Mononuclear cell (primary cell): ENCODE measurements around the gene OR7A5. TPM values are rescaled to one million over a fixed set of nuclear protein-coding genes. Genes with fewer than 3 reads are reported as not detected.
"Not testable (repeated sequence)": the region's sequence is repeated elsewhere in the genome, so short reads cannot be mapped to it uniquely, and the experiment has no call there.

Experiments used
- H3K27me3 ChIP-seq: 2 replicates; pipeline ENCODE4 v1.6.0; 2011; ENCODE audit warnings: low read length, control low read depth; ENCODE audit not compliant: insufficient read depth
- H3K4me1 ChIP-seq: 2 replicates; pipeline ENCODE4 v1.5.1; 2011; ENCODE audit warnings: mild to moderate bottlenecking, low read length, control low read depth; ENCODE audit not compliant: insufficient read depth
- H3K4me3 ChIP-seq: 2 replicates; pipeline ENCODE4 v1.5.1; 2011; ENCODE audit warnings: mild to moderate bottlenecking, low read length, moderate library complexity
- H3K9me3 ChIP-seq: 2 replicates; pipeline ENCODE4 v1.5.1; 2011; ENCODE audit warnings: low read depth, mild to moderate bottlenecking, control low read depth, low read length
- total RNA-seq: library from RNA; depleted of rRNA; stranded (reverse); fragments of >200 nt; gene quantifications from one replicate; pipeline ENCODE4 v1.2.3, GENCODE V29; 2012

The OR7A5 gene
- total RNA-seq, 1 donor = 0.10 TPM

DNA sequence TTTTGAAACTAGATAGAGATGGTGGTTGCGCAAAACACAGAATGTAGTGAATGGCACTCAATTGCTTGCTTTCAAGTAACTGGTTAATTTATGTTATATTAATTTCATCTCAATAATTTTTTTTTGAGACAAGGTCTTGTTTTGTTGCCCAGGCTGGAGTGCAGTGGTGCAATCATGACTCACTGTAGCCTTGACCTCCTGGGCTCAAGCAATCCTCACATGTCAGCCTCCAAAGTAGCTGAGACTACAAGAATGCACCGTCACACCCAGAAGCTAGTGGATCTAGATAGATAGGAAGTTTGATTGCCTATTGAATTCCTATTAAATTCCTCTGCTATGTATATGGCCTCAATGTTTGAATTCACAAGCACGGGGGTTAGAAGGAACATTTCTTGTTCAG is 30.2 kb downstream of the OR7A5 start:
- Histone ChIP-seq H3K4me1 (no peaks in the 10 kb centered on the region), H3K9me3 (no peaks in the 10 kb centered on the region), H3K27me3 (no peaks in the 10 kb centered on the region)

GRCh38 chr19:14798760-14799159 is 36.2 kb downstream of the OR7A5 start:
- no peaks in the 10 kb centered on the region for H3K27me3 ChIP-seq
- no peak overlapping the region for H3K4me3 ChIP-seq
- H3K4me1 ChIP-seq = peaks cover 14% of the 10 kb centered on the region
- H3K9me3 ChIP-seq = no peaks in the 10 kb centered on the region

More for the DNA sequence above, 30.2 kb downstream of the OR7A5 start:
- no peak overlapping the region for H3K4me3 ChIP-seq

DNA sequence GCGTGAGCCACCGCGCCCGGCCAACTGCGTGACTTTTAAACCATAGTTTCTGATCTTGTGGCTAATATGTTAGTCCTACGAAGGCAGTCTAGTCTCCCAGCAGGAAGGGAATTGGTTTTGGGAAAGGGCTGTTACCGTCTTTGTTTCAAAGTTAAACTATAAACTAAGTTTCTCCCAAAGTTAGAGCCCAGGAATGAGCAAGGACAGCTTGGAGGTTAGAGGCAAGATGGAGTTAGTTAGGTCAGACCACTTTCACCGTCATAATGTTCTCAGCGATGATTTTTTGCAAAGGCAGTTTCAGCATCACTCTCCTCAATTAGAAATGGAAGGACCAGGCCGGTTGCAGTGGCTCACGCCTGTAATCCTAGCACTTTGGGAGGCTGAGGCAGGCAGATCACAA is 39.0 kb downstream of the OR7A5 start:
- H3K4me1 ChIP-seq = peaks cover 14% of the 10 kb centered on the region
- H3K4me3 ChIP-seq = no peak overlapping the region
- no peaks in the 10 kb centered on the region for H3K27me3 ChIP-seq
- H3K9me3 ChIP-seq = no peaks in the 10 kb centered on the region

GRCh38 chr19:14795078-14795721 is 39.8 kb downstream of the OR7A5 start:
- Histone ChIP-seq H3K4me3 (no peak overlapping the region), H3K9me3 (no peaks in the 10 kb centered on the region), H3K27me3 (no peaks in the 10 kb centered on the region), H3K4me1 (peaks cover 14% of the 10 kb centered on the region)

- H3K27me3 ChIP-seq, H3K9me3 ChIP-seq, H3K4me3 ChIP-seq: not testable (repeated sequence)
- peaks cover 16% of the 10 kb centered on the region for H3K4me1 ChIP-seq
Observed at GRCh38 chr19:14792250-14792649, 42.7 kb downstream of the OR7A5 start.

DNA sequence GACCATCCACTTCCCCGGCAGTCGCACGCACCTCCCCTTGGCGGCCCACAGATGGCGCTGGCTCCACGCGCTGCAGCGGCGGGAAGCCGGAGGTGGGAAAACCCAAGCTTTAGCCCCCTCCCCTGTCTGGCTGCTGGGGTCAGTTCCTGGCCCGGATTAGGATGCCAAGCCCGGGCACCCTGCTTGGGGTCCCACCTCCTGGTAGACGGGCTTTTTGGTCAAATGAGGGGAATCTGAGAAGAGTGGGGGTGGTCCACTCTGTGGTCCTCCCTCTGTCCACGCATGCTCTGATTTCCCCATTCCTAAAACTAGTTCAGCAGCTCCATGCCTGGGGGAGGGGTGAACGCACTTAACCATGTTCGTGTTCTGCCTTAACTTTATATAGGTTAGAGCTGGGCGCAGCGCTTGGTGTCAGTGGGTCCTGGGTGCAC is 48.5 kb downstream of the OR7A5 start:
- Histone ChIP-seq H3K4me3 (no peak overlapping the region), H3K9me3 (no peaks in the 10 kb centered on the region), H3K27me3 (no peaks in the 10 kb centered on the region), H3K4me1 (peaks cover 49% of the 10 kb centered on the region)

DNA sequence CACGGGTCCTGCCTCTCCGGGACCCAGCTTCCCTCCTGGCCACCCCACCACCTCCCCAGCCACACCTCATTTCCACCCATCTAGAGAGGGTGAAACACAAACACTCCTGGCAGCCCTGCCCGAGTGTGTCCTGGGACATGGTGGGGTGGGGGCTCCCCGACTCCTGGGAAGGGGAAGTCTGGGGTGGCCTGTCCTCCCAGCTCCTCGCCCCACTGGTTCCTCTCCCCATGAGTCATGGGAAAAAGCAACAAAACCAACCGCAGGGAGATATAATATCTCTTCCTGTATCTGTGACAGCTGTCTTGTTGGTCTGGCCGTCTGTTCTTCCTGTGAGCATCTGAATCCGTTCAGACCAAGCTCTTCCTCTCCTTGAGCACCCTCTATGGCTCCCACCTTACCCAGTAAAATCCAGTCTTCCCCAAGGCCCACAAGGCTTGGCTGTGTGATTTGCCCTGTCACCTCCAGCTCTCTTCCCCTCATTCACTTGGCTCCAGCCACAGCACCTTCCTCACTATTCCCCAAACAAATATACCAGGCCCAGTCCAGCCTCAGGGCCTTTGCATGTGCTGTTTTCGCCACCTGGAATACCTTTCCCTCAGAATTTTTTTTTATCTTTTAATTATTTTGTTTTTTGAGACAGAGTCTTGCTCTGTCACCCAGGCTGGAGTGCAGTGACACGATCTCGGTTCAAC is 49.7 kb downstream of the OR7A5 start:
- not testable (repeated sequence) for H3K4me3 ChIP-seq, H3K27me3 ChIP-seq, H3K9me3 ChIP-seq
- H3K4me1 ChIP-seq = peaks cover 49% of the 10 kb centered on the region

GRCh38 chr19:14784730-14785101 is 50.3 kb downstream of the OR7A5 start:
- H3K4me3 ChIP-seq, H3K9me3 ChIP-seq, H3K27me3 ChIP-seq: not testable (repeated sequence)
- peaks cover 49% of the 10 kb centered on the region for H3K4me1 ChIP-seq

GRCh38 chr19:14783410-14783998 is 51.5 kb downstream of the OR7A5 start:
- not testable (repeated sequence) for H3K27me3 ChIP-seq, H3K4me3 ChIP-seq, H3K9me3 ChIP-seq
- peaks cover 54% of the 10 kb centered on the region for H3K4me1 ChIP-seq

DNA sequence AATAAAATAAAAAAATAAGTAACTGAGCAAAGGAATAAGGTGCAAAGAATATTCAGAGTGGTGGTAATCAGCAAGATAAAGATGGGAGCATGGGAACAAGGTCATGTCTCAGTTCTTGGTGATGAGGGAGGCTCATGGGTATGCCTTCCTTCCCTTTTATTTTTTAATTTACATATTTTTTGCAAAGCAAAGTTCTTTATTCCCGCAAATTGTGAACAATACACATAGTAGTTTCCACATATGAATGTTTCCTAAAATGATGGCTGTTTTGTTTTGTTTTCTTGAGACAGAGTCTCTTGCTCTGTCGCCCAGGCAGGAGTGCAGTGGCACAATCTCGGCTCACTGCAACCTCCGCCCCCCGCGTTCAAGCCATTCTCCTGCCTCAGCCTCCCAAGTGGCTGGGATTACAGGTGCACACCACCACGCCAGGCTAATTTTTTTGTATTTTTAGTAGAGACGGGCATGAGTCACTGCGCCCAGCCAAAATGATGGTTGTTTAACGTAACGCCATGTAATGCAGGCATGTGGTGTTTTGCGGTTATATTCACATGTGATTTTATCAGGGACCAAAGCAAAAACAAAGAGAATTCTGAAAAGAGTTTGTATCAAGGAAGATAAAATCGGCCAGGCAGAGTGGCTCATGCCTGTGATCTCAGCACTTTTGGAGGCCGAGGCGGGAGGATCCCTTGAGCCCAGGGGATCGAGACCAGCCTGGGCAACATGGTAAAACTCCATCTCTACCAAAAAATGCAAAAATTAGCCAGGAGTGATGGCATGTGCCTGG is 52.2 kb downstream of the OR7A5 start:
- Histone ChIP-seq H3K4me3 (no peak overlapping the region), H3K4me1 (peaks cover 54% of the 10 kb centered on the region), H3K27me3 (no peaks in the 10 kb centered on the region), H3K9me3 (no peaks in the 10 kb centered on the region)

DNA sequence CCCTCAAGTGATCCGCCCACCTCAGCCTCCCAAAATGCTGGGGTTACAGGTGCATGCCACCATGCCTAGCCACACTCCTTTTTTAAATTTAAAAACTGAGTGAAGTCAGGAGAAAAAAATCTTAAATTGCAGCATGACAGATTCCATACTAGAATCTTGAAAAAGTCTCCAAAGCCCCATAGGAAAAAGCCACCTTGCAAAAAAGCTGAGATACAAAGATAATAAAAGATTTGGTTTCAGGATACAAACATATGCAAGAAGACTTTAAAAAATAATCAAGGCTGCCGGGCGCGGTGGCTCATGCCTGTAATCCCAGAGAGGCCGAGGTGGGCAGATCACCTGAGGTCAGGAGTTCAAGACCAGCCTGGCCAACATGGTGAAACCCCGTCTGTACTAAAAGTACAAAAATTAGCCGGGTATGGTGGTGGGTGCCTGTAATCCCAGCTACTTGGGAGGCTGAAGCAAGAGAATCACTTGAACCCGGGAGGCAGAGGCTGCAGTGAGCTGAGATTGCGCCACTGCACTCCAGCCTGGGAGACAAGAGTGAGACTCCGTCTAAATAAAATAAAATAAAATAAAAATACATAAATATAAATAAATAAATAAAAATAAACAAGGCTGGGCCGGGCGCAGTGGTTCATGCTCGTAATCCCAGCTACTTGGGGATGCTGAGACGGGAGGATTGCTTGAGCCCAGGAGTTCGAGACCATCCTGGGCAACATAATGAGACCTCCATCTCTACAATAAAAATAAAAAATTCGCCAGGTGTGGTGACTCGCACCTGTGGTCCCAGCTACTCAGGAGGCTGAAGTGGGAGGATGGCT is 53.1 kb downstream of the OR7A5 start:
- H3K4me3 ChIP-seq, H3K9me3 ChIP-seq, H3K27me3 ChIP-seq: not testable (repeated sequence)
- H3K4me1 ChIP-seq = peaks cover 52% of the 10 kb centered on the region

DNA sequence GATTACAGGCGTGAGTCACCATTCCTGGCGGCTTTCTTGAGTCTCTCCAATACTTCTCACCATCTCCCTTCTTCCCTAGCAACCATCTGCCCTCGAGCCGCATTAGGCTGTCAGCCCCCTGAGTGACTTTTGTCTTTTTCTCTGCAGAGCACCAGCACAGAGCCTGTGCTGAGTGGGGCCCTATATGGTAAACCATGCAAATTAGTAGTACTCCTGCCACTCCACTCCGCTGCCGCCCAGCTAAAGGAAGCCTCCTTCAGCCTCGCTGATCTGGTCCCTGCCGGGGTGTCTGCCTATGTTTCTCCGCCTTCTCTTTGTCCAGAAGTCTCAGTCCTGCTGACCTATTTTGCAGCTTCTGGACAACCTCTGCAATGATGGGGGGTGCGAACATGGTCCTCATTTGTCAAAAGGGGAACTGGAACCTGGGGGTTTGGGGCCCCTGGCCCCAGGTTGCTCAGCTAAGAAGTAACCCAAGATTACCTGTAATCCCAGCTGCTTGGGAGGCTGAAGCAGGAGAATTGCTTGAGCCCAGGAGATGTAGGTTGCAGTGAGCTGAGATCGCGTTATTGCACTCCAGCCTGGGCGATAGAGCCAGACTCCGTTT is 54.3 kb downstream of the OR7A5 start:
- not testable (repeated sequence) for H3K4me3 ChIP-seq, H3K27me3 ChIP-seq, H3K9me3 ChIP-seq
- H3K4me1 ChIP-seq = peaks cover 50% of the 10 kb centered on the region

GRCh38 chr19:14779151-14779550 is 55.8 kb downstream of the OR7A5 start:
- H3K9me3 ChIP-seq = no peaks in the 10 kb centered on the region
- no peaks in the 10 kb centered on the region for H3K27me3 ChIP-seq
- H3K4me1 ChIP-seq = peaks cover 44% of the 10 kb centered on the region
- no peak overlapping the region for H3K4me3 ChIP-seq

DNA sequence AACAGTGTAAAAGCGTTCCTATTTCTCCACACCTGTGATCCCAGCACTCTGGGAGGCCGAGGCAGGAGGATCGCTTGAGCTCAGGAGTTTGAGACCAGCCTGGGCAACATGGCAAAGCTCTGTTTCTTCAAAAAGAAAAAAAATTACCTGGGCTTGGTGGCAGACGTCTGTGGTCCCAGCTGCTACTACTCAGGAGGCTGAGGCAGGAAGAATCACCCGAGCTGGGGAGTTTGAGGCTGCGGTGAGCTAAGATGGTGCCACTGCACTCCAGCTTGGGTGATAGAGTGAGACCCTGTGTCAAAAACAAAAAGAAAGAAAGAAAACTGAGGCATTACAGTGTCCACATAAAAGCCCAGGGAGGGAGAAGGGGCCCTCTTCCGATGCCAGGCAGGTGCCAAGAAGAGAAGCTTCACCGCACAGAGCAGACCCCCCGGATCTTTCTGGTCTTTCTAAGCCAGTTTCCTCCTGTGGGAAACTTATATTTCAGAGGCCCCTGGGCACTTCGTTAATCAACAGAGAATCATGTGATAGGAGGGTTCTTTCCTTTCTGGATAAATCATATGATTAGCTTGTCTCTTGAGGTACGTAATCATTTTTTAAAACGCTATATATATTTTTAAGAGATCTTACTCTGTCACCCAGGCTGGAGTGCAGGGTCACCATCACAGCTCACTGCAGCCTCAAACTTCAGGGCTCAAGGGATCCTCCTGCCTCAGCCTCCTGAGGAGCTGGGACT is 56.7 kb downstream of the OR7A5 start, which contains the start of gene ADGRE2:
Gene ADGRE2 (minus strand): TSS at position 451 of the 736 bp plus-strand sequence. CDS start 1,804 bp downstream, outside the sequence.
- H3K4me3 ChIP-seq, H3K9me3 ChIP-seq, H3K27me3 ChIP-seq: not testable (repeated sequence)
- peaks cover 38% of the 10 kb centered on the region for H3K4me1 ChIP-seq
